Measurements from ENCODE around the gene FNDC3B. TPM values are rescaled to one million over a fixed set of nuclear protein-coding genes. Genes with fewer than 3 reads are reported as not detected.

Gene FNDC3B
- total and polyA plus RNA-seq, 2 of the 8 experiments (the other 6 are each of a cell fraction or from before 2014, with no cell fraction given): 14.1 to 44.4 TPM

- ChIA-PET CTCF (ENCODE audit: partially characterized antibody) (interaction anchor here (1.4 kb wide), 2 partner anchors 114 to 220 kb away, joined by 3 to 5 read pairs; no protein-coding TSS in a partner anchor), POLR2A (ENCODE audit: partially characterized antibody) (interaction anchor here (1.2 kb wide), 1 partner anchor 12 kb away, joined by 3 read pairs; no protein-coding TSS in a partner anchor)
- no peak overlapping the region for H3K4me3 ChIP-seq (ENCODE audit: extremely low read depth in 1 of 4, insufficient read depth in 2 of 4, low read depth in 3 of 4, low read length in 4 of 4)
- H3K4me2 ChIP-seq (ENCODE audit: insufficient read depth in 1 of 2, low read depth in 2 of 2, low read length in 2 of 2): no peak overlapping the region
- no peak overlapping the region for H2BK120ac ChIP-seq (replicated peaks; ENCODE audit: low read depth, low read length)
- FAIRE-seq (no peak), DNase-seq (ENCODE audit: low read depth in 1 of 2, low spot score in 2 of 2) (no peak)
- H3K9me3 ChIP-seq (ENCODE audit: insufficient read depth in 2 of 2, low read depth in 1 of 2, low read length in 1 of 2): no peaks in the 10 kb centered on the region; a peak in 1 of 4 replicates
- 87% methylated on average over 3 of the region's 3 CpGs; no CpG with 5 or more reads in 1 of the 2 experiments for WGBS, 2 experiments (ENCODE audit: extremely low coverage in 1 of 2, insufficient coverage in 1 of 2, insufficient read length in 1 of 2, insufficient replicate concordance in 2 of 2, low coverage in 1 of 2, low lambda C conversion rate in 2 of 2, missing lambda C conversion rate in 1 of 2)
- H4K5ac ChIP-seq (ENCODE audit: insufficient read length, low read depth, low read length): no peak overlapping the region
- no peak overlapping the region for H3K18ac ChIP-seq (ENCODE audit: extremely low read depth, low read length)
- H3K79me1 ChIP-seq (ENCODE audit: low read depth, low read length): no peaks in the 10 kb centered on the region
- no peak overlapping the region for H3K23ac ChIP-seq (ENCODE audit: insufficient read length)
- H2BK15ac ChIP-seq (ENCODE audit: low read length): no peak overlapping the region
- no peaks in the 10 kb centered on the region for H3K36me3 ChIP-seq (ENCODE audit: control insufficient read depth in 2 of 4, insufficient read depth in 4 of 4, low read length in 3 of 4)
- peaks cover 1 to 17% of the 10 kb centered on the region in 2 experiments for H4K20me1 ChIP-seq (replicated peaks in 1 of 2; ENCODE audit: control insufficient read depth in 1 of 2, insufficient read depth in 2 of 2, low read length in 2 of 2)
- H4K8ac ChIP-seq (ENCODE audit: extremely low read depth, insufficient read depth, low read length): no peak overlapping the region
- no peak overlapping the region for H2BK5ac ChIP-seq (ENCODE audit: low read depth, low read length)
- H2BK20ac ChIP-seq (ENCODE audit: low read length): no peak overlapping the region
- H3K27ac ChIP-seq (ENCODE audit: low read depth, low read length): no peak overlapping the region
- H3K27me3 ChIP-seq (replicated peaks in 1 of 4; ENCODE audit: control insufficient read depth in 3 of 4, extremely low read depth in 1 of 4, insufficient read depth in 3 of 4, low read length in 3 of 4): peaks cover 28 to 54% (median 41%) of the 10 kb centered on the region in 4 experiments
- H3K56ac ChIP-seq (replicated peaks; ENCODE audit: insufficient read length, low read depth, low read length): no peak overlapping the region
- H3K4me1 ChIP-seq (replicated peaks in 1 of 4; ENCODE audit: control insufficient read depth in 3 of 4, insufficient read depth in 4 of 4, low read length in 3 of 4): peaks cover 0 to 23% (median 9%) of the 10 kb centered on the region in 4 experiments; a peak in 5 of 7 replicates
- H3K9ac ChIP-seq (replicated peaks in 1 of 4; ENCODE audit: extremely low read depth in 1 of 4, low read depth in 3 of 4, low read length in 3 of 4): no peak overlapping the region
- peaks cover 14% of the 10 kb centered on the region for H3K23me2 ChIP-seq (ENCODE audit: low read depth, low read length)
- H2AFZ ChIP-seq (ENCODE audit: low read length): no peak overlapping the region
- H2BK12ac ChIP-seq (ENCODE audit: low read depth, low read length): no peak overlapping the region
- H3K79me2 ChIP-seq (ENCODE audit: control insufficient read depth in 1 of 2, insufficient read depth in 2 of 2, low read length in 2 of 2): no peaks in the 10 kb centered on the region
- H2AK5ac ChIP-seq (ENCODE audit: low read depth, low read length): no peak overlapping the region
- H3K14ac ChIP-seq (ENCODE audit: insufficient read length): no peak overlapping the region
- no peak overlapping the region for H3K4ac ChIP-seq (replicated peaks; ENCODE audit: insufficient read length, low read depth, low read length)
- H4K91ac ChIP-seq (replicated peaks; ENCODE audit: insufficient read length, low read length): no peak overlapping the region
These were observed 406.8 kb downstream of the FNDC3B start for GRCh38 chr3:172446198-172446597.
